ENCODE data around the gene NPDC1. TPM values are rescaled to one million over a fixed set of nuclear protein-coding genes. Genes with fewer than 3 reads are reported as not detected.

NPDC1 gene
- total RNA-seq, 1 donor from 2014 or later, result 3.8 TPM

DNA sequence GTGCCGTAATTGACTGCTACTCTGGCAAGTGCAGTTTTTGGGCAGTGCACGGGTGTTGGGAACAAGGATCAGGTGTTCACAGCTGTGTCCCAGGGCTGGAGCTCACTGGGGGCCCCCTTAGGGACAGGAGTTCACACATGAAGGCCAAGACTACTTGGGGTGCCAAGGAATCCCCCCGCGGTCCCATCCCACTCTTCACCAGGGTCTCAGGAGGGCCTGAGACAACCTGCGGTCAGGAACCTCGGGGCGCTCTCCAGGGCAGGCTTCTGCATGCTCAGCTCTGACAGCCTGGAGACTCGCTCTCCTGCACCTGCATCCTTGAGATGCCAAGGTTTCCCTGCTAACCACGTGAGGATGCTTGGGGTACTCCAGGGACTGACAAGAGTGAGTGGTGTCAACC, 38.5 kb upstream of the NPDC1 start:
- no peaks in the 10 kb centered on the region for H3K9me3 Mint-ChIP-seq
- H3K27ac Mint-ChIP-seq, result no peak overlapping the region
- no peaks in the 10 kb centered on the region for H3K36me3 ChIP-seq
- no peak overlapping the region for H3K4me3 Mint-ChIP-seq
- TF ChIP-seq EZH2 (IDR thresholded peaks at IDR 0.05), result no peak
- TF ChIP-seq, protein P1, sequence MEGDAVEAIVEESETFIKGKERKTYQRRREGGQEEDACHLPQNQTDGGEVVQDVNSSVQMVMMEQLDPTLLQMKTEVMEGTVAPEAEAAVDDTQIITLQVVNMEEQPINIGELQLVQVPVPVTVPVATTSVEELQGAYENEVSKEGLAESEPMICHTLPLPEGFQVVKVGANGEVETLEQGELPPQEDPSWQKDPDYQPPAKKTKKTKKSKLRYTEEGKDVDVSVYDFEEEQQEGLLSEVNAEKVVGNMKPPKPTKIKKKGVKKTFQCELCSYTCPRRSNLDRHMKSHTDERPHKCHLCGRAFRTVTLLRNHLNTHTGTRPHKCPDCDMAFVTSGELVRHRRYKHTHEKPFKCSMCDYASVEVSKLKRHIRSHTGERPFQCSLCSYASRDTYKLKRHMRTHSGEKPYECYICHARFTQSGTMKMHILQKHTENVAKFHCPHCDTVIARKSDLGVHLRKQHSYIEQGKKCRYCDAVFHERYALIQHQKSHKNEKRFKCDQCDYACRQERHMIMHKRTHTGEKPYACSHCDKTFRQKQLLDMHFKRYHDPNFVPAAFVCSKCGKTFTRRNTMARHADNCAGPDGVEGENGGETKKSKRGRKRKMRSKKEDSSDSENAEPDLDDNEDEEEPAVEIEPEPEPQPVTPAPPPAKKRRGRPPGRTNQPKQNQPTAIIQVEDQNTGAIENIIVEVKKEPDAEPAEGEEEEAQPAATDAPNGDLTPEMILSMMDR (IDR thresholded peaks at IDR 0.05), result no peak
- TF ChIP-seq EZH2phosphoT487 (IDR thresholded peaks at IDR 0.05), result no peak
- H2AFZ ChIP-seq (replicated peaks), result no peak overlapping the region
- H3F3A ChIP-seq (ENCODE audit: low read depth), result peaks cover 19% of the 10 kb centered on the region
- peaks cover 9% of the 10 kb centered on the region for H3K79me2 ChIP-seq (ENCODE audit: low read depth)
- peaks cover 14% of the 10 kb centered on the region for H3K4me1 ChIP-seq
- H3K9ac ChIP-seq, result no peak overlapping the region
- no peak overlapping the region for H3K4me2 ChIP-seq
- H3K27me3 Mint-ChIP-seq (ENCODE audit: insufficient read depth, low read depth), result peaks cover 25% of the 10 kb centered on the region
- no peak overlapping the region for H3K4me3 ChIP-seq
- H4K20me1 ChIP-seq (ENCODE audit: low read depth), result no peaks in the 10 kb centered on the region
- peaks cover 56% of the 10 kb centered on the region for H3K27me3 ChIP-seq
- peaks cover 4% of the 10 kb centered on the region for H3K36me3 Mint-ChIP-seq
- no peak overlapping the region for H3K27ac ChIP-seq
- H3K9me3 ChIP-seq (ENCODE audit: low read depth), result no peaks in the 10 kb centered on the region
- no peak for DNase-seq (ENCODE audit: low spot score)
- H3K4me1 Mint-ChIP-seq, result peaks cover 32% of the 10 kb centered on the region

DNA sequence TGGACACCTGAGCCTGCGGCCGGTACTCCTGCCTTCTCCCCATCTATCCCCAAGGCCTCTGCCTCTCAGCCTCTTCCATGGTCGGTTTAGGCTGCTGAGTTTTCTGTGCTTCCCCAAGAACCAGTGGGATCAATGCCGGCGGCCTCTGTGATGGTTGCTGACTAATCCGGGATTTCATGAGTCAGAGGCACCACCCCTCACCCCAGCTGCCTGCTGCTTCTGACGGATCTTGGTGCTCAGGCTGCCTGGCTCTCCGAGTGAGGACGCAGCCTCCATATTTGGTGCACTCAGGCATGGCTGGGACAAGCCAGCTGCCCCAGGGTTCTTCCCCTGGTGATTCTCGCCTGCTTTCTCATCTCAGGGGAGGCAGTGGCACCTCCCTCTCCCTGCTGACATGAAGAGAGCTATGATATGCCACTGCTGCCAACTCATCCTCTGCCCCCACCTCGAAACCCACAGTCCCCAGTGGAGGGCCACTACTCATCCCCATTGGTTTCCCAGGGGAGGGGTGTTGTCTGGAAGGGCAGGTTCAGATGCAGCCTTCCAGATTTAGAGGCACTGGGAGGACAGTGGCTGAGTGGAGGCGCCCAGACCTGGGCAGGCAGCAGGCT, 37.5 kb upstream of the NPDC1 start:
- Histone ChIP-seq H4K20me1 (ENCODE audit: low read depth) (peaks cover 9% of the 10 kb centered on the region), H3K79me2 (ENCODE audit: low read depth) (peaks cover 9% of the 10 kb centered on the region), H3K4me1 (peaks cover 17% of the 10 kb centered on the region), H3K4me2 (no peak overlapping the region), H3K9ac (no peak overlapping the region), H3K36me3 (no peaks in the 10 kb centered on the region), H3F3A (ENCODE audit: low read depth) (peaks cover 29% of the 10 kb centered on the region), H3K27me3 (peaks cover 66% of the 10 kb centered on the region), H3K9me3 (ENCODE audit: low read depth) (no peaks in the 10 kb centered on the region), H3K4me3 (no peak overlapping the region), H2AFZ (replicated peaks) (no peak overlapping the region), H3K27ac (no peak overlapping the region)
- Mint-ChIP-seq H3K36me3 (no peaks in the 10 kb centered on the region), H3K4me1 (peaks cover 32% of the 10 kb centered on the region), H3K4me3 (no peak overlapping the region), H3K27me3 (ENCODE audit: insufficient read depth, low read depth) (peaks cover 31% of the 10 kb centered on the region), H3K9me3 (no peaks in the 10 kb centered on the region), H3K27ac (no peak overlapping the region)
- no peak for TF ChIP-seq EZH2phosphoT487 (IDR thresholded peaks at IDR 0.05)
- TF ChIP-seq, protein P1 (IDR thresholded peaks at IDR 0.05), result no peak
- no peak for TF ChIP-seq EZH2 (IDR thresholded peaks at IDR 0.05)
- DNase-seq (ENCODE audit: low spot score), result peak; percentile 75

DNA sequence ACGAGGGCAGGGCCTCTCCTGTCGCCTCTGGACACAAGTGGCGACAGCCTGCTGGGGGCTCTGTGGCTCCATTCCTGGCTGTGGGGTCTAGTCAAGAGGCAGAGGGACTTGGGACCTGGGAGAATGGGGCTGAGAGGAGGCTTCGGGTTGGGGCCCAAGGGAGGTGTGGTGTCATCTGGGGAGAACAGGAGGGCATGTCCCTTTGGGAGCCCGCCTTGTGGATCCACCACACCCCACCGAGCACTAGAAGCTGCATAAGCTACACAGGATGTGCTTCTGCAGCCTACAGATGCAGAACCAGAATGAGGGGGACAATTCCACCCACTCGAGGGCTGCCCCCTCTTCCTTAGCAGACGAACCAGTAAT, 36.9 kb upstream of the NPDC1 start:
- TF ChIP-seq, protein P1 (IDR thresholded peaks at IDR 0.05), result no peak
- no peak for TF ChIP-seq EZH2 (IDR thresholded peaks at IDR 0.05)
- no peak for TF ChIP-seq EZH2phosphoT487 (IDR thresholded peaks at IDR 0.05)
- Mint-ChIP-seq H3K27me3 (ENCODE audit: insufficient read depth, low read depth) (peaks cover 33% of the 10 kb centered on the region), H3K9me3 (no peaks in the 10 kb centered on the region), H3K4me1 (peaks cover 29% of the 10 kb centered on the region), H3K4me3 (no peak overlapping the region), H3K27ac (no peak overlapping the region), H3K36me3 (no peaks in the 10 kb centered on the region)
- no peaks in the 10 kb centered on the region for H3K9me3 ChIP-seq (ENCODE audit: low read depth)
- no peak overlapping the region for H3K9ac ChIP-seq
- peaks cover 69% of the 10 kb centered on the region for H3K27me3 ChIP-seq
- peaks cover 13% of the 10 kb centered on the region for H4K20me1 ChIP-seq (ENCODE audit: low read depth)
- H3F3A ChIP-seq (ENCODE audit: low read depth), result peaks cover 30% of the 10 kb centered on the region
- H3K4me3 ChIP-seq, result no peak overlapping the region
- peaks cover 5% of the 10 kb centered on the region for H3K79me2 ChIP-seq (ENCODE audit: low read depth)
- H2AFZ ChIP-seq (replicated peaks), result no peak overlapping the region
- H3K4me2 ChIP-seq, result no peak overlapping the region
- no peaks in the 10 kb centered on the region for H3K36me3 ChIP-seq
- H3K4me1 ChIP-seq, result peaks cover 16% of the 10 kb centered on the region
- no peak overlapping the region for H3K27ac ChIP-seq
- DNase-seq (ENCODE audit: low spot score), result no peak
